ENCODE results near the gene OPCML.

The OPCML gene

GRCh38 chr11:132908414-132908810 lies 623.9 kb downstream of the OPCML start:
- Histone ChIP-seq H3K27ac (ENCODE audit: low read length) (no peak overlapping the region), H3K9me2 (replicated peaks; ENCODE audit: insufficient read depth, low read length) (no peaks in the 10 kb centered on the region), H3K4me1 (ENCODE audit: low read length) (no peaks in the 10 kb centered on the region), H3K9me3 (replicated peaks; ENCODE audit: insufficient read depth, low read length) (no peaks in the 10 kb centered on the region), H3K79me2 (ENCODE audit: low read length) (no peaks in the 10 kb centered on the region), H3F3A (ENCODE audit: insufficient read depth, low read length) (no peaks in the 10 kb centered on the region), H3K4me3 (ENCODE audit: low read length) (no peak overlapping the region), H3K36me3 (replicated peaks; ENCODE audit: insufficient read depth, low read length) (no peaks in the 10 kb centered on the region), H4K20me1 (ENCODE audit: insufficient read depth, low read length) (no peaks in the 10 kb centered on the region), H3K27me3 (replicated peaks; ENCODE audit: insufficient read depth, low read length) (no peaks in the 10 kb centered on the region), H3K4me2 (ENCODE audit: low read depth, low read length) (no peak overlapping the region), H3K9ac (ENCODE audit: low read length) (no peak overlapping the region), H2AFZ (ENCODE audit: low read length) (no peak overlapping the region)
- no peak for DNase-seq
- TF ChIP-seq EZH2phosphoT487 (IDR thresholded peaks at IDR 0.05; ENCODE audit: low read length) (no peak), CTCF (IDR thresholded peaks at IDR 0.05; ENCODE audit: low read length) (no peak), EZH2 (optimal IDR thresholded peaks at IDR 0.05; ENCODE audit: low read depth, low read length) (no peak)

GRCh38 chr11:132907651-132908413 lies 624.5 kb downstream of the OPCML start:
- Histone ChIP-seq H3K9me3 (replicated peaks; ENCODE audit: insufficient read depth, low read length) (no peaks in the 10 kb centered on the region), H3K4me2 (ENCODE audit: low read depth, low read length) (no peak overlapping the region), H3K4me1 (ENCODE audit: low read length) (no peaks in the 10 kb centered on the region), H4K20me1 (ENCODE audit: insufficient read depth, low read length) (no peaks in the 10 kb centered on the region), H3K79me2 (ENCODE audit: low read length) (no peaks in the 10 kb centered on the region), H3K27ac (ENCODE audit: low read length) (no peak overlapping the region), H3K9me2 (replicated peaks; ENCODE audit: insufficient read depth, low read length) (no peaks in the 10 kb centered on the region), H3K36me3 (replicated peaks; ENCODE audit: insufficient read depth, low read length) (no peaks in the 10 kb centered on the region), H3K4me3 (ENCODE audit: low read length) (no peak overlapping the region), H2AFZ (ENCODE audit: low read length) (no peak overlapping the region), H3K27me3 (replicated peaks; ENCODE audit: insufficient read depth, low read length) (no peaks in the 10 kb centered on the region), H3F3A (ENCODE audit: insufficient read depth, low read length) (no peaks in the 10 kb centered on the region), H3K9ac (ENCODE audit: low read length) (no peak overlapping the region)
- no peak for DNase-seq
- TF ChIP-seq EZH2phosphoT487 (IDR thresholded peaks at IDR 0.05; ENCODE audit: low read length), result no peak
- TF ChIP-seq EZH2 (optimal IDR thresholded peaks at IDR 0.05; ENCODE audit: low read depth, low read length), result no peak
- no peak for TF ChIP-seq CTCF (IDR thresholded peaks at IDR 0.05; ENCODE audit: low read length)

DNA sequence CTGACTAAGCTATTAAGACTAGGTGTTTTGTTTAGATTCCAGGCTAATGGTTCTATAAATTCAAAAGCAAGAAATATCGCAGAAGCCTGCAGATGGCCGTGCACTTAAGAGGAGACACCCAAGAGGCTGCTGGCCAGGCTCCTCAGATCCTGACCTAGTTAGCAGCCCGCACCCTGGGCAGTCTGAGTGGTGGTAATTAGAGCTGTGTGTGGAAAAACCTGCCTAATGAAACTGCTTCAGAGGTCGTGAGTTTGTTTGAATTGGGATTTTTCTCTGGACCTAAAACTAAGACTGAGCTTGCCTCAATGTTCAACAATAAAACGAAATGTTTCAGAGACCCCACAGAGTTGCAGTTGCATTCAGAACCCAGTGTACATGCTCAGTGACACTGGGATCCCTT lies 627.7 kb downstream of the OPCML start:
- Histone ChIP-seq H3K9me2 (replicated peaks; ENCODE audit: insufficient read depth, low read length) (no peaks in the 10 kb centered on the region), H3F3A (ENCODE audit: insufficient read depth, low read length) (no peaks in the 10 kb centered on the region), H3K9me3 (replicated peaks; ENCODE audit: insufficient read depth, low read length) (no peaks in the 10 kb centered on the region), H2AFZ (ENCODE audit: low read length) (no peak overlapping the region), H3K36me3 (replicated peaks; ENCODE audit: insufficient read depth, low read length) (no peaks in the 10 kb centered on the region), H4K20me1 (ENCODE audit: insufficient read depth, low read length) (no peaks in the 10 kb centered on the region), H3K4me2 (ENCODE audit: low read depth, low read length) (no peak overlapping the region), H3K27me3 (replicated peaks; ENCODE audit: insufficient read depth, low read length) (no peaks in the 10 kb centered on the region), H3K9ac (ENCODE audit: low read length) (no peak overlapping the region), H3K4me3 (ENCODE audit: low read length) (no peak overlapping the region), H3K79me2 (ENCODE audit: low read length) (no peaks in the 10 kb centered on the region), H3K4me1 (ENCODE audit: low read length) (no peaks in the 10 kb centered on the region), H3K27ac (ENCODE audit: low read length) (no peak overlapping the region)
- TF ChIP-seq EZH2phosphoT487 (IDR thresholded peaks at IDR 0.05; ENCODE audit: low read length) (no peak), EZH2 (optimal IDR thresholded peaks at IDR 0.05; ENCODE audit: low read depth, low read length) (no peak), CTCF (IDR thresholded peaks at IDR 0.05; ENCODE audit: low read length) (no peak)
- no peak for DNase-seq
